ENCODE measurements around the gene ICE2. TPM values are rescaled to one million over a fixed set of nuclear protein-coding genes. Genes with fewer than 3 reads are reported as not detected.
A peak's percentile ranks its signal among the peaks of the same experiment; 100 is the strongest.

Gene ICE2
- total RNA-seq, 1 donor from 2014 or later: 39.5 TPM

- DNase-seq (no peak), ATAC-seq (no peak)
- Histone ChIP-seq H3K4me1 (peaks cover 18% of the 10 kb centered on the region), H3K4me3 (no peak overlapping the region), H3K27ac (no peak overlapping the region), H3K27me3 (ENCODE audit: low read depth) (no peaks in the 10 kb centered on the region), H3K36me3 (peaks cover 10% of the 10 kb centered on the region), H3K9me3 (no peaks in the 10 kb centered on the region)
- intact Hi-C loops (cut with DNase I): no loop called here
- TF ChIP-seq, protein P1, sequence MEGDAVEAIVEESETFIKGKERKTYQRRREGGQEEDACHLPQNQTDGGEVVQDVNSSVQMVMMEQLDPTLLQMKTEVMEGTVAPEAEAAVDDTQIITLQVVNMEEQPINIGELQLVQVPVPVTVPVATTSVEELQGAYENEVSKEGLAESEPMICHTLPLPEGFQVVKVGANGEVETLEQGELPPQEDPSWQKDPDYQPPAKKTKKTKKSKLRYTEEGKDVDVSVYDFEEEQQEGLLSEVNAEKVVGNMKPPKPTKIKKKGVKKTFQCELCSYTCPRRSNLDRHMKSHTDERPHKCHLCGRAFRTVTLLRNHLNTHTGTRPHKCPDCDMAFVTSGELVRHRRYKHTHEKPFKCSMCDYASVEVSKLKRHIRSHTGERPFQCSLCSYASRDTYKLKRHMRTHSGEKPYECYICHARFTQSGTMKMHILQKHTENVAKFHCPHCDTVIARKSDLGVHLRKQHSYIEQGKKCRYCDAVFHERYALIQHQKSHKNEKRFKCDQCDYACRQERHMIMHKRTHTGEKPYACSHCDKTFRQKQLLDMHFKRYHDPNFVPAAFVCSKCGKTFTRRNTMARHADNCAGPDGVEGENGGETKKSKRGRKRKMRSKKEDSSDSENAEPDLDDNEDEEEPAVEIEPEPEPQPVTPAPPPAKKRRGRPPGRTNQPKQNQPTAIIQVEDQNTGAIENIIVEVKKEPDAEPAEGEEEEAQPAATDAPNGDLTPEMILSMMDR (IDR thresholded peaks at IDR 0.05): no peak
These were observed 79.0 kb downstream of the ICE2 start for GRCh38 chr15:60399931-60400330.

GRCh38 chr15:60399246-60399915 lies 79.6 kb downstream of the ICE2 start:
- Histone ChIP-seq H3K36me3 (peaks cover 10% of the 10 kb centered on the region), H3K27me3 (ENCODE audit: low read depth) (no peaks in the 10 kb centered on the region), H3K27ac (peak overlapping the region; percentile 67), H3K9me3 (no peaks in the 10 kb centered on the region), H3K4me3 (peak overlapping the region; percentile 19), H3K4me1 (peaks cover 24% of the 10 kb centered on the region)
- no peak for DNase-seq
- ATAC-seq: no peak
- TF ChIP-seq, protein P1 (IDR thresholded peaks at IDR 0.05): no peak
- intact Hi-C loops (cut with DNase I): no loop called here

DNA sequence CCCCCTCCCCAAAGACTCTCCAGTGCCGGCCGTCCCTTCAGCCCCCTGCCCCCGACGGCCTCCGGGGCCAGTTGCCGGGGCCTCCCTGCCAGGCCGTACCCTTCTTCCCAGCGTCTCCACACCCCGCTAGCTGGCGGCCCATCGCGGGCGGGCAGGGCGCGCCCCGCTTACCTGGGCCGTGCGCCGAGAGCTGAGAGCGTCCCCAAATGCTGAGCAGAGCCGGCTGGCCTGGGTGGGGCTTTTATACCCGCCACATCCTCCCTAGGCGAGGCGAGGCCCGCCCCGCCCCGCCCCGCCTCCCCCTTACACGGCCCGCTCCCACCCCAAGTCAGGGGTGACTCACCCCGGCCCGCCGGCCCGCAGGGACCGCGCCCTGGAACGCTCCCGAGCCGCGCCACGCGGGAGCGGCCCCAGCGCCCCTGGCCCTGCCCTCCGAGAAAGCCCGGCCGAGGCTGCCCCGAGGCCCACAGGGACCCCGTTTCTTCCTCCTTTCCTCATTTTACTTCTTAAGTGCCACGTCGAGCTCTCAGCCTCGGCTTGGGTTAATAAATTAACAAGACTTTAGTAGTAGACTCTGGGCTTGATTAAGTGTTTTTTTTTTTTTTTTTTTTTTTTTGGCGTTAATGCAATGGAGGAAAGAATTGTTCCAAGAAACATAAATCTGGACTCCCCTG lies 81.0 kb downstream of the ICE2 start, which contains the start of gene ANXA2:
TSS of gene ANXA2 (minus strand) at position 215 of the 674 bp plus-strand sequence. CDS start 11,911 bp downstream, outside the sequence.
- ATAC-seq: peak; percentile 88 to 94
- H3K4me1 ChIP-seq: peaks cover 39% of the 10 kb centered on the region
- TF ChIP-seq, protein P1 (IDR thresholded peaks at IDR 0.05): no peak

GRCh38 chr15:60396958-60397771 lies 81.8 kb downstream of the ICE2 start:
- intact Hi-C loops (cut with DNase I): no loop called here
- Histone ChIP-seq H3K4me3 (peak overlapping the region; percentile 78), H3K27me3 (ENCODE audit: low read depth) (no peaks in the 10 kb centered on the region), H3K4me1 (peaks cover 46% of the 10 kb centered on the region), H3K36me3 (peaks cover 10% of the 10 kb centered on the region), H3K27ac (peak overlapping the region; percentile 95), H3K9me3 (no peaks in the 10 kb centered on the region)
- DNase-seq (peak; percentile 82), ATAC-seq (peak; percentile 72 to 79)
- TF ChIP-seq, protein P1 (IDR thresholded peaks at IDR 0.05): no peak

More for the DNA sequence above, 81.0 kb downstream of the ICE2 start, which contains the start of gene ANXA2:
- Histone ChIP-seq H3K9me3 (no peaks in the 10 kb centered on the region), H3K27me3 (ENCODE audit: low read depth) (no peaks in the 10 kb centered on the region), H3K27ac (peak within 1 kb of the TSS; percentile 95), H3K36me3 (peaks cover 10% of the 10 kb centered on the region), H3K4me3 (peak within 1 kb of the TSS; percentile 78)
- DNase-seq: peak; percentile 92
- intact Hi-C loops (cut with DNase I): no loop called here

GRCh38 chr15:60396560-60396957 lies 82.4 kb downstream of the ICE2 start:
- TF ChIP-seq, protein P1 (IDR thresholded peaks at IDR 0.05): no peak
- H3K36me3 ChIP-seq: peaks cover 10% of the 10 kb centered on the region
- peak overlapping the region; percentile 78 for H3K4me3 ChIP-seq
- peaks cover 52% of the 10 kb centered on the region for H3K4me1 ChIP-seq
- no peaks in the 10 kb centered on the region for H3K9me3 ChIP-seq
- peak overlapping the region; percentile 95 for H3K27ac ChIP-seq
- intact Hi-C loops (cut with DNase I): no loop called here
- H3K27me3 ChIP-seq (ENCODE audit: low read depth): no peaks in the 10 kb centered on the region
- no peak for DNase-seq
- no peak for ATAC-seq
